GM13977 (cell line): ENCODE measurements around the gene DPP10.

Experiments
- DNase-seq: peaks from one replicate; pipeline ENCODE4 v3.0.0; 2012; ENCODE audit warnings: low spot score
- CTCF ChIP-seq: IDR thresholded peaks from 2 replicates; pipeline ENCODE4 v1.5.1; 2012; ENCODE audit warnings: mild to moderate bottlenecking, control low read depth; ENCODE audit not compliant: insufficient read depth; ENCODE audit errors: extremely low read depth, missing control alignments
- in situ Hi-C: fragments of 300-500 bp; cut with MboI; formaldehyde crosslinking; loops from one replicate; pipeline ENCODE4 v1.12.0; 2022; ENCODE audit warnings: low sequenced_read_pairs, low pct_unique_long_range_greater_than_20kb, mixed read lengths, inconsistent platforms; ENCODE audit not compliant: unreplicated experiment

DPP10 gene

DNA sequence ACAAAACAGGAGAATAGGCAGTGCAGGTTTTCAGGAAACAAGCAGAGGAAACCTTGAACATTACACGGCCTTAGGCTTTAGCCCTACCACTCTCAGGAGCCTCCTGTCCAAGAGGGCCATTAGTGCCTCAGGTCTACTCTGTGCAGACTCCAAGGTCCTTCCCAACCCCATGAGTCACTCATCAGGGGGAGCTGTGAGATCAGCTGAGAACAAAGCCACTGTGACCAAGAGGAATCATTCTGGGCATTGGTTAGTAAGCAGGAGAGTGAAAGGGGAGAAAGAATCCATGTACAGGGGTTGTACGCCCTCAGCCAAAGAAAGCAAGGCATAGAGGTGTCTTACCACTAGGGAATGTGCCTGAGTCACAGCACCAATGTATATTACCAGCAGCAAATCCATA lies 680.3 kb downstream of the DPP10 start:
- no peak for DNase-seq
- in situ Hi-C loops, result no loop called here
- no peak for TF ChIP-seq CTCF

- no peak for DNase-seq
- in situ Hi-C loops, result no loop called here
- no peak for TF ChIP-seq CTCF
Measured at GRCh38 chr2:115124817-115125216, 682.4 kb downstream of the DPP10 start.

DNA sequence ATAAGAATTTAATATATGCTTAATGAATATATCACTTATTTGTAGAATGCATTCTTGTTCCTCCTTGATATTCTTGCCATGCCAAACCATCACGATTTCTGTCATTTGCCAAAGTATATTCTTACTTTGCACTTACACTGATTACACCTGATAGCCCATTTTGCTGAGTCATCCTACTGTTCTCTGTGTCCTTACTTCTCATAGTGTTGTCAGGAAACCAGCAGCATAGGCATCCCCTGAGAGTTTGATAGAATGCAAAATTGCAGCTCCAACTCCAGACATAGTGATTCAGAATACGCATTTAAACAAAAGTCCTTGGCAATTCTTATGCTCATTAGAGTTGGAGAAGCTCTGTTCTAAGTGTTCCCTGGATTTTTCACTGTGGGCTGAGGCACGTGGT lies 687.1 kb downstream of the DPP10 start:
- no peak for TF ChIP-seq CTCF
- DNase-seq, result no peak
- in situ Hi-C loops, result no loop called here

- no peak for DNase-seq
- no peak for TF ChIP-seq CTCF
- in situ Hi-C loops, result no loop called here
Measured at GRCh38 chr2:115160531-115161080, 718.2 kb downstream of the DPP10 start.

DNA sequence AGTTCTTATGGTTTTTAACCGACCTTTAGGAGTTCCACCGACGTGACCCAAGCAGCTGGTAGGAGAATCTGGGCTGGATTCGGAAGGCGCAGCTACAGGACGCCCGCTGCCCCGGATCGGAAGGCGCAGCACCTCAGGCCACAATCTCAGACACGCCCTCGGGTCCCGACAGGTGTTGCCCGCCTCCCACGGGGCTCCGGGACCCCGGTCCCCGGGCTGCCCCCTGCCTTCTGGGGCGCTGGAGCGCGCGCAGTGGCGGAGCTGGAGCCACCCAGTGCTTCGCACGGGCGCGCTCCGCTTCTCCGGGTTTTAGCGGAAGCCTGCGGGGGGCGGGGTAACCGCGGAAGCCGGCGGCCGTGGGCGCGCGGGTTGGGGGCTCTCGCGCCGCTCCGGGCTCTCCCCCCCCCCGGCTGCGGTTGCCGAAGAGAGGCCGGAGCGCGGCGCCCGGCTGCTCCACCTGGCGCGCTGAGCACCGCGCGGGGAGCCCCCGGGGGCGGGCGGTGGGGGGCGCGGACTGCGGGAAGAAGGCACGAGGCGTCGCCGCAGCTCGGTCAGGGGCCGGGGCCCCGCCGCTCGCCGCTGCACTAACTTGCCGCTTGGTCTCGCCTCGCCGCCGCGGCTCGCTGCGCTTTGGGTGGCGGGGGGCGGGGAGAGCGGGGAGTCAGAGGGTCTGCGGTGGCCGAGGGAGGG lies 718.8 kb downstream of the DPP10 start:
- TF ChIP-seq CTCF, result no peak
- in situ Hi-C loops, result no loop called here
- peak; percentile 10 for DNase-seq

DNA sequence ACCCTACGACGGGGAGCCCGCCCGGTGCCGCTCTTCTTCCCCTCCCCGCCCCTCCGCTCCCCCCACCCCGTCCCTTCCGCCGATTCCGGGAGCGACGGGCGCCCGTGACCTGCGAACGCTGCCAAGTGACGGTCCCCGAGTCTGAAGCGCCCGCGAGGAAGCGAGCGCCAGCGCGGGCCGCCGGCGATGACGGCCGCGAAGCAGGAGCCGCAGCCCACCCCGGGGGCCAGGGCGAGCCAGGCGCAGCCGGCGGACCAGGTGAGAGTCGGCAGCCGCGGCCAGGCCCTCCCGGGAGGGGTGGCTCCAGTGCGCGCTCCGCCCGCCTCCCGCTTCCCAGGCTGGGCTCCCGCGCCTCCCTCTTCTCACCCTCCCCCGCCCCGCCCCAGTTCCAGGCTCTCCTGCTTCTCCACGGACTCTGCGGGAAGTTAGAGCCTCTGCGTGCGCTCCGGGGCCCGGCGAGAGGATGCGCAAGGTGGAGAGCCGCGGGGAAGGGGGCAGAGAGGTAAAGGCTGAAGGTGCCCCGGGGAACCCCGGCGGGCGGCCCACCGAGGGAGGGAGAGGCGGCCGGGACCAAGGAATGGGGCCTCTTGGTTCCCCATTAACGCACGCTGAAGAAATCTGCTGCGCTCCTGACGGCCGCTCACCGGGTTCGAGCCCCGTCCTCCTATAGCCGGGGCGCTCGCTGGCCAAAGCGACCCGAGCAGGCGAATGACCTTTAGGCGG lies 719.5 kb downstream of the DPP10 start:
- in situ Hi-C loops, result no loop called here
- DNase-seq, result no peak
- no peak for TF ChIP-seq CTCF
